ENCODE results near the gene SLC36A3.
A peak's percentile ranks its signal among the peaks of the same experiment; 100 is the strongest.
"Not testable (repeated sequence)": the region's sequence is repeated elsewhere in the genome, so short reads cannot be mapped to it uniquely, and the experiment has no call there.

The SLC36A3 gene

DNA sequence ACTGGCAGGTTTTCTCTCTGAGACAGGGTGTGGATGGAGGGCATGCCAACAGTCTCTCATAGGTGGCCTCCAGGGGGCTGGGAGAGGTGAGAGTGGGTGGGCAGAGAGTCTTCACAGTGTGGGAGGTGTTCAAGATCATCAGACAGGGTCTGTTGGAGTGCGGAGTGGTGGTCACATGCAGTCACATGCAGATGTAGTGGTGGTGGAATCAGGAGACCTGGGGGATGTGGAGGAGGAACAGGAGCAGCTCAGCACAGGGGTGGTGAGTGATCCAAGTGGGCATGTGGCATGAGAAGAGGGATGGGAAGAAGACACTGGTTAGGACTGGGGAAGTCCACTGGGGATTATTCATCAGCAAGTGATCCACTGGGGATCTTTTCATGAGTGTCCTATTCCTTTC is 44.8 kb downstream of the SLC36A3 start:
- no peak for DNase-seq

DNA sequence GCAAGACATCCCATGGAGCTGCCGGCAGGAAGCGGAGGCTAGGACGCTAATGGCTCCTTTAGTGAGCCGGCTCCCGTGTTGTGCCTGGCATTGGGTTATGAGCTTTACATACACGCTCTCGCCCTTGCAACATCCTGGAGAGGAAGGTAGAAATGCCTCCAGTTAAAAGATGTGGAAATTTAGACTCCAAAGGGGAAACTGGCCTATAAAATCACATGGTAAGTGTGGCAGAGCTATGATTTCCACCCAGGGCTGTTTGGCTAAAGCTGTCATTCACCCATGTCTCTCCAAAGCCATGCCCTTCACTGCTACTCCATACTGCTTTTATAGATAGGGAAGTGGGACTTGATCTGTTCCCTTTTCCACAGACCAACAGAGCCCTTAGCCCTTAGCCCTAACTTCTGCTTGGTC is 45.4 kb downstream of the SLC36A3 start:
- DNase-seq = no peak

GRCh38 chr5:151257731-151258181 is 45.8 kb downstream of the SLC36A3 start:
- DNase-seq = no peak

DNA sequence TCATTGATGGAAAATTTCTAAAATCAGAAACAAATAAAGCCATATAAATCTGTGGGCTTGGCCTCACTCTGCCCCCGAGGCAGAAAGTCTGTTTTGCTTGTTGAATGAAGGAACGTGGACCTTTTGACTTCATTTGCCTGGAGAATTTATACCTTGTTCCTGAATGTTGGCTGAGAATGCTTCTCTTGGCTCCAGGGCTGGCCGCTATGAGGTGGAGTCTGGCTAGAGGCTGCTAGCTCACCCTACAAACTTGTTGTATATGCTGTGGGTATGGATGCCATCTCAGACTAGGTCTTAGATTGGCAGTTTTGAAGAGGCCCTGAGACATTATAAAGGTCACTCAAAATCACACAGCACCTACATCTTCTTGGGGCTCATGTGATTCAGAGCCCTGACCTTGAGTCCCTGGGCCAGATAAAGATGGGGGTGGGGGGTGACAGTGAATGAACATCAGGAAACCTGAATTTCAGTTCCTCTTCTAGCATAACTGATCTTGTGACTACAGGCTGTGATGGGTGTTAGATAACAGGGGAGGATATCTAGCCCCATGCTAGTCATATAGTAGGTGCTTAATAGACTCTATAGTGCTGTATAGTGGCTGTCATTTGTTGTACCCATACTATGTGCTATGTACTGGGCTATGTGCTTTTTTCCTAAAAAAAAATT is 47.8 kb downstream of the SLC36A3 start:
- DNase-seq = no peak

GRCh38 chr5:151254990-151255389 is 48.6 kb downstream of the SLC36A3 start:
- not testable (repeated sequence) for DNase-seq

- DNase-seq = no peak
These were observed 49.0 kb downstream of the SLC36A3 start for GRCh38 chr5:151254556-151254955.

GRCh38 chr5:151253605-151253950 is 50.0 kb downstream of the SLC36A3 start:
- no peak for DNase-seq

DNA sequence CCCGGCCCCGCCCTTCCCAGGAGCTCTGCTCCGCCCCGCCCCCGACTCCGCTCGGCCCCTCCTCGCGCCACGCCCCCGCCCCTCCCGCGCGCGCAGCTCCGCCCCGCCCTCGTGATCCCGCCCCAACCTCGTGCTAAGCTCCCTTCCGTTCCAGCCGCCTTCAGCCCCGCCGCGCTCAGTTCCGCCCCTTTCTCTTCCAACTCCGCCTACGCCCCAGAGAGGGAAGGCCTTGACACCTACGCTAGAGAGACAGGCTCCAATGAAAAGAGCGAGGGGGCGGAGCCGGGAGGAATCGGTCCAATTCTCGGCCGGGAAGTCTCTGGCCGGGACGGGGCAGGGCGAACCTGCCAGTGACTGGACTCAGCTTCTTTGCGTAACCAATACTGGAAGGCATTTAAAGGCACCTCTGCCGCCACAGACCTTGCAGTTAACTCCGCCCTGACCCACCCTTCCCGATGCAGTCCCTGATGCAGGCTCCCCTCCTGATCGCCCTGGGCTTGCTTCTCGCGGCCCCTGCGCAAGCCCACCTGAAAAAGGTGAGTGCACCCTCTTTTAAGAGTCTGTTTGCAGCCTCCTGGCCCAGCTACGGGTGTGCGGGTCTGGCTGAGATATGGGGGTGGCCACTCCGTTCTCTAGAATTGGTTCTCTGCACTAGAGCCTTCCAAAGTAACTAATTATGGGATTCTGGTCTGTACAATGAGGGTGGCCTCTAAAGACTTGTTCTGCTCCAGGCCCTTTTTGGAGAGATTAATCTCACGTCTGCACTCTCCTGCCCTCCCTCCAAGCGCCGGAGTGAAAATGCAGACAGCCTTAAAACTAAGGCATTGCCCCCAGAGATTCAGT is 50.6 kb downstream of the SLC36A3 start, which contains the start of gene GM2A:
Gene GM2A, plus strand, starts transcription at position 424 of the 843 bp plus-strand sequence. Its CDS starts 32 bp downstream, at position 456.
- DNase-seq = peak; percentile 99

- no peak for DNase-seq
These were observed 51.9 kb downstream of the SLC36A3 start for GRCh38 chr5:151251621-151252020.

DNA sequence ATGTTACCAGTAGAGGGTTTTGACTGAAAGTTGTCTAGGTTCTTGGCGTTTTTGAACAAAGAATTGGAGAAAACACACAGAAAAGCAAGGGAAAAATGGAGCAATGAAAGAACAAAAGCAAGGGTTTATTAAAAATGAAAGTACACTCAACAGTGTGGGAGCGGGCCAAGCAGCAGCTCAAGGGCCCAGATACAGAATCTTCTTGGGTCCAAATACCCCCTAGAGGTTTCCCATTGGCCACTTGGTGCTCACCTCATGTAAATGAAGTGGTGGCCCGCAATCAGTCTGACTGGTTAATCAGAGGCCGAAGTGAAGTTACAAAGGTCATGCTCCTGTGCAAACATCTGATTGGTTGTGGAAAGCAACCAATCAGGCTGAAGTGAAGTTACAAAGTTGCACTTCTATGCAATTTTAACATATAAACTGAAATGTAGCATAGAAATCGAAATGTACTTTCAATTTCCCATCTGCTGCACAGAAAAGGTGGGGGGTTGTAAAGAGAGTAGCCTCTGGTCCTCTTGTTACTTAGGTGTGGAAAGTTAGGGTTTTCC is 52.5 kb downstream of the SLC36A3 start:
- DNase-seq = peak; percentile 45

GRCh38 chr5:151250346-151251000 is 53.1 kb downstream of the SLC36A3 start:
- DNase-seq = no peak

- DNase-seq = no peak
These were observed 54.3 kb downstream of the SLC36A3 start for GRCh38 chr5:151249281-151249680.

- no peak for DNase-seq
These were observed 54.9 kb downstream of the SLC36A3 start for GRCh38 chr5:151248651-151249050.

- no peak for DNase-seq
These were observed 57.8 kb downstream of the SLC36A3 start for GRCh38 chr5:151245680-151246219.

GRCh38 chr5:151244206-151244605 is 59.4 kb downstream of the SLC36A3 start:
- no peak for DNase-seq

DNA sequence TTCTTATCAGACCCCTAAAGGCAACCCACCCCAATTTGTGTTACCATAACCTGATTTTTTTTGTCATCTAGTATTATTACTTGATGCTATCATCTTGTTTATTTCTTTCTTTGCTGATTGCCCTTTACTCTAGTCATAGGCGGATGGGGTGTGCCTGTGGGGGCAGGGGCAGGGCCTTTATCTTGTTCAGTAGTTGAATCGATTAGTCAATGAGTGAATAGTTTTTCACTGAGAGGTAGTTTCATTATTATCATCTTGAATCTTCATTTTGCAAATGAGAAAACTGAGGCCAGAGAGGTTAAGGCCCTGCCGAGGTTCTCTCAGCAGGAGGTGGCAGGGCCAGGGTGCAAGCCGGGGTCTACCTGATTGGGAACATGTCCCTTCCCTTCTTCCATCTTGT is 60.0 kb downstream of the SLC36A3 start:
- peak; percentile 56 for DNase-seq

DNA sequence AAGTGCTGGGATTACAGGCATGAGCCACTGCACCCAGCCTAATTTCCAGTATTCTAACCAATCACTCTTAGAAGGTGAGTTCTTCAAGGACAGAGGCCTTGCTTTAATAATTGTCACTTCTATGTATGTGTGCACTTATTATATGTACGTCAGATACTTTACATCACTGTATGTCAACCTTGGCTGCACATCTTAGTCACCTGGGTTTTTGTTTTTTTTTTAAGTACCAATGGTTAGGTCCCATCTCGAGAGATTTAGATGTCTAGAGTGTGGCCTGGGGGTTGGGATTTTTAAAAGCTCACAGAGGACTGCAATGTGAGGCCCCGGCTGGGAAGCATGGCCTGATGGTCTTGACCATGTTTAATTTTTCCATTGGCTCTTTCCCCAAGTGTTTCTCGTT is 60.4 kb downstream of the SLC36A3 start:
- no peak for DNase-seq

DNA sequence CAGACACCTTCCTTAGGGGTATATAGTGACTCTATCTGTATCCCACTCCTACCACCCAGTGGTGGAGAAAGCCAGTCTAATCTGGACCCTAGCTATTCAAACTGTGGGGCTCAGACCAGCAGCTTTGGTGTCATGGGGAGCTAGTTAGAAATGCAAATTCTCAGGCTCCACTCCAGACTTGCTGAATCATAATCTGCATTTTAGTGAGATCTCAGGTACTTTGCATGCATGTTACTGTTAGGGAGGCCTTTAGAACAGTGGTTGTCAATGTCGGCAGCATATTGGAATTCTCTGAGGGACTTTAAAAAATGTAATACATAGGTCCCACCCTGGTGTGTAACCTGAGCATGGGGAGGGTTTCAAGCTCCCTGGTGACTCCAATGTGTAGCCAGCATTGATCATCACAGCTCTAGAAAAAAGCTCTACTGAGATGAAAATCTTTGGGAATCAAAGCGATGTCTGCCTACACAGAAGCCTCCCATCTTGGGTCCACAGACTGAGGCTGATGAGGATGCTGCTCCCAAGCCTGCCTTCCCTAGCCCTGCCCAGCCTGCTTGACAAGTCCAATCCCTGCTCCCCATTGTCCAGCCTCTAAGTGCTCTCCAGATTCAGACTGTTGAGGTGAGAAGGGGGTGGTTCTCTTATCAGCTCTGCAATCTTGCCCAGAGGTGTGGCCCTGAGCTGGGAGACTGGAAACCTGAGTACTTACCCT is 62.5 kb downstream of the SLC36A3 start:
- DNase-seq = no peak

DNA sequence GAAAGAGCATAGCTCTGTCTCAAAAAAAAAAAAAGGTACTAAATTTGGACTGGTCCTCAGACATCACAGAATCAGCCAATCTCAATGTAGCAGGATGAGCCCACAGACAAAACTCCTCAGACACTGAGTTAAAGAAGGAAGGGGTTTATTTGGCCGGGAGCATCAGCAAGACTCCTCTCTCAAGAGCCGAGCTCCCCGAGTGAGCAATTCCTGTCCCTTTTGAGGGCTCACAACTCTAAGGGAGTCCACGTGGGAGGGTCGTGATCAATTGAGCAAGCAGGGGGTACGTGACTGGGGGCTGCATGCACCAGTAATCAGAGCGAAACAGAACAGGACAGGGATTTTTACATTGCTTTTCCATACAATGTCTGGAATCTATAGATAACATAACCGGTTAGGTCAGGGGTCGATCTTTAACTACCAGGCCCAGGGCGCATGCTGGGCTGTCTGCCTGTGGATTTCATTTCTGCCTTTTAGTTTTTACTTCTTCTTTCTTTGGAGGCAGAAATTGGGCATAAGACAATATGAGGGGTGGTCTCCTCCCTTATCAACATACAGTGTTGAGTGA is 63.2 kb downstream of the SLC36A3 start:
- not testable (repeated sequence) for DNase-seq

DNA sequence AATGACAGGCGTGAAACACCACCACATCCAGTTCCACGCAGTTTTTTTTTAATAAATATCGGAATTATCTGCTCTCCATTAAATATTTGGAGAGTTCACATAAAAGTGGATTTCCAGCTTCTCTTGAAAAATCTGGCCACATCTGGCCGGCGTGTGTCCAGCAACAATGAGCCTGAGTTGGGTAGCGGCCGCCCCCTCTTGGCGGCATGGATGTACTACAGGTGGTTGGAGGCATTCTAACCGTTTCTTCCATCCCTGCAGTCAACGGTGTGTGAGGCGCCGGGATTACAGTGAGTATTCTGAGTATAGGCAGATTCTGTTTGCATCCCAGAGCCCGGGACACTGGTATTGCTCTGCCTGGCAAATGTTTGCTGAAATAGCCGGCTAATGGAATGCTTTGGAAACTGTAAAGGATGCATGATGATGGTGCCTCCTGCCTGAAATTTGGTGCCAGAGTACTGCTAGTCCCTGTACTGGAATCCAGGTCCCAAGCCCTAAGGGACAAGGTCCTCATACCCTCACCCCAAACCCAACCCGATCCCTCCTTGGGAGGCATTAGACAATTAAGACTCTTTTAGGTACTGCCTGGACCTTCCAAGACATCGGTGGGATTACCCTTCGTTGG is 64.2 kb downstream of the SLC36A3 start:
- DNase-seq = peak; percentile 82

- DNase-seq = no peak
These were observed 65.2 kb downstream of the SLC36A3 start for GRCh38 chr5:151238303-151238741.

Data from stimulated activated CD8-positive, alpha-beta memory T cell treated with anti-CD3 and anti-CD28 coated beads, Interleukin-4, amount 100 ng/mL, for 48 hours (primary cell).